HEK293 (cell line): ENCODE data around the gene CDHR5.

ENCODE experiments used
- ZNF239 ChIP-seq: fragments of 450-650 bp; formaldehyde crosslinking; IDR thresholded peaks from 2 replicates; pipeline ENCODE4 v1.5.1; 2016; ENCODE audit warnings: missing biosample characterization, missing genetic modification characterization
- ZNF433 ChIP-seq: fragments of 450-650 bp; formaldehyde crosslinking; IDR thresholded peaks from 2 replicates; pipeline ENCODE4 v1.5.1; 2016; ENCODE audit warnings: missing biosample characterization, missing genetic modification characterization, low read depth
- TF ChIP-seq, protein P1 (sequence below): fragments of 450-650 bp; formaldehyde crosslinking; IDR thresholded peaks from 2 replicates; pipeline ENCODE4 v1.5.1; 2016; ENCODE audit warnings: missing biosample characterization, missing genetic modification characterization
- TF ChIP-seq, protein P2 (sequence below): fragments of 450-650 bp; formaldehyde crosslinking; IDR thresholded peaks from 2 replicates; pipeline ENCODE4 v1.5.1; 2016; ENCODE audit warnings: missing biosample characterization, missing genetic modification characterization
- TF ChIP-seq, protein P3 (sequence below): fragments of 450-650 bp; formaldehyde crosslinking; IDR thresholded peaks from 2 replicates; pipeline ENCODE4 v1.5.1; 2016; ENCODE audit warnings: missing biosample characterization, missing genetic modification characterization

DNA sequence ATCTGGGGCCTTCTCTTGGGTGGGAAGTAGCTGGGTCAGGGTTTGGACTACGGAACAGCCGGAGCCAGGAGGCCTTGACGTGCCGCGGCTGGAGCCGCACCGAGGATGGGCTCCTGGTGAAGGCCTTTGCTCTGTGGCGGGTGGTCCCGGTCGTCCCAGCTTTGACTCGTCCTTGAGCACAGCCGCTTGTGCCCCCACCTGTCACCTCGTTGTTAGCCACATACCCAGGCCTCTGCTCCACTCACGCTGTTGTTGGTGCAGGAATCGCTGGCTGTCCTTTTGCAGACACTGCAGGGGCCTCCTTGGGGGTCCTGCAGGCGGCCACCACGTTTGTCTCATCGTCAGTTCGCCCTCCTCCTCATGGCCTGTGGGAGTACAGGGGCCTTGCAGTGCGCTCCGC lies 31.4 kb downstream of the CDHR5 start:
- TF ChIP-seq, protein P1, sequence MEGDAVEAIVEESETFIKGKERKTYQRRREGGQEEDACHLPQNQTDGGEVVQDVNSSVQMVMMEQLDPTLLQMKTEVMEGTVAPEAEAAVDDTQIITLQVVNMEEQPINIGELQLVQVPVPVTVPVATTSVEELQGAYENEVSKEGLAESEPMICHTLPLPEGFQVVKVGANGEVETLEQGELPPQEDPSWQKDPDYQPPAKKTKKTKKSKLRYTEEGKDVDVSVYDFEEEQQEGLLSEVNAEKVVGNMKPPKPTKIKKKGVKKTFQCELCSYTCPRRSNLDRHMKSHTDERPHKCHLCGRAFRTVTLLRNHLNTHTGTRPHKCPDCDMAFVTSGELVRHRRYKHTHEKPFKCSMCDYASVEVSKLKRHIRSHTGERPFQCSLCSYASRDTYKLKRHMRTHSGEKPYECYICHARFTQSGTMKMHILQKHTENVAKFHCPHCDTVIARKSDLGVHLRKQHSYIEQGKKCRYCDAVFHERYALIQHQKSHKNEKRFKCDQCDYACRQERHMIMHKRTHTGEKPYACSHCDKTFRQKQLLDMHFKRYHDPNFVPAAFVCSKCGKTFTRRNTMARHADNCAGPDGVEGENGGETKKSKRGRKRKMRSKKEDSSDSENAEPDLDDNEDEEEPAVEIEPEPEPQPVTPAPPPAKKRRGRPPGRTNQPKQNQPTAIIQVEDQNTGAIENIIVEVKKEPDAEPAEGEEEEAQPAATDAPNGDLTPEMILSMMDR (tag by site-specific recombination) = no peak
- TF ChIP-seq ZNF433 (no peak), ZNF239 (no peak)
- TF ChIP-seq, protein P2, sequence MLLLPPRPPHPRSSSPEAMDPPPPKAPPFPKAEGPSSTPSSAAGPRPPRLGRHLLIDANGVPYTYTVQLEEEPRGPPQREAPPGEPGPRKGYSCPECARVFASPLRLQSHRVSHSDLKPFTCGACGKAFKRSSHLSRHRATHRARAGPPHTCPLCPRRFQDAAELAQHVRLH = no peak
- TF ChIP-seq, protein P3, sequence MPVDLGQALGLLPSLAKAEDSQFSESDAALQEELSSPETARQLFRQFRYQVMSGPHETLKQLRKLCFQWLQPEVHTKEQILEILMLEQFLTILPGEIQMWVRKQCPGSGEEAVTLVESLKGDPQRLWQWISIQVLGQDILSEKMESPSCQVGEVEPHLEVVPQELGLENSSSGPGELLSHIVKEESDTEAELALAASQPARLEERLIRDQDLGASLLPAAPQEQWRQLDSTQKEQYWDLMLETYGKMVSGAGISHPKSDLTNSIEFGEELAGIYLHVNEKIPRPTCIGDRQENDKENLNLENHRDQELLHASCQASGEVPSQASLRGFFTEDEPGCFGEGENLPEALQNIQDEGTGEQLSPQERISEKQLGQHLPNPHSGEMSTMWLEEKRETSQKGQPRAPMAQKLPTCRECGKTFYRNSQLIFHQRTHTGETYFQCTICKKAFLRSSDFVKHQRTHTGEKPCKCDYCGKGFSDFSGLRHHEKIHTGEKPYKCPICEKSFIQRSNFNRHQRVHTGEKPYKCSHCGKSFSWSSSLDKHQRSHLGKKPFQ (tag by site-specific recombination) = no peak
